Erythroblast (primary cell): ENCODE results near the gene TMEM221.

Experiments
- GATA1 ChIP-seq: IDR thresholded peaks from 2 replicates; pipeline ENCODE4 v1.6.1; 2011; ENCODE audit warnings: low read depth, mild to moderate bottlenecking, control low read depth, low read length, moderate library complexity
- POLR2A ChIP-seq: IDR thresholded peaks from 2 replicates; pipeline ENCODE4 v1.6.1; 2011; ENCODE audit warnings: mild to moderate bottlenecking, low read length

GRCh38 chr19:17457616-17458015 lies 9.1 kb upstream of the TMEM221 start:
- TF ChIP-seq POLR2A (no peak), GATA1 (no peak)
